IMR-90 (cell line): ENCODE measurements around the gene BEST1. TPM values are rescaled to one million over a fixed set of nuclear protein-coding genes. Genes with fewer than 3 reads are reported as not detected.

ENCODE experiments used
- BHLHE40 ChIP-seq: fragments of 150-350 bp; IDR thresholded peaks from 2 replicates; pipeline ENCODE4 v1.6.1; 2016; ENCODE audit warnings: mild to moderate bottlenecking, low read depth, low read length
- FOS ChIP-seq: fragments of 150-350 bp; IDR thresholded peaks from 2 replicates; pipeline ENCODE4 v1.6.1; 2016; ENCODE audit warnings: low read depth, low read length
- MXI1 ChIP-seq: IDR thresholded peaks from 2 replicates; pipeline ENCODE4 v1.6.1; 2012; ENCODE audit warnings: low read depth, mild to moderate bottlenecking, low read length, moderate library complexity, borderline replicate concordance
- RAD21 ChIP-seq: IDR thresholded peaks from 2 replicates; pipeline ENCODE4 v1.6.1; 2012; ENCODE audit warnings: low read length, improper control_type of control experiment
- RFX5 ChIP-seq: IDR thresholded peaks from 2 replicates; pipeline ENCODE4 v1.8.0; 2012; ENCODE audit warnings: low read depth, mild to moderate bottlenecking, low read length, moderate library complexity
- polyA plus RNA-seq, 3 experiments: library from polyadenylated mRNA; depleted of rRNA; stranded (reverse); fragments of >200 nt; gene quantifications; 2 replicates each; pipeline ENCODE4 v1.2.3, GENCODE V29; 2012; ENCODE audit warnings: low replicate concordance in 1 of 3
- total RNA-seq: library from RNA; depleted of rRNA; stranded (reverse); fragments of >200 nt; gene quantifications from 2 replicates; pipeline ENCODE4 v1.2.3, GENCODE V29; 2012
- TF ChIP-seq, protein P1 (sequence below): fragments of 150-350 bp; IDR thresholded peaks from 2 replicates; pipeline ENCODE4 v1.6.1; 2017; ENCODE audit warnings: mild to moderate bottlenecking, antibody characterized with exemption, low read length, low read depth

The BEST1 gene
- total and polyA plus RNA-seq, 2 of the 4 experiments (the other 2 are of a cell fraction), result 0.90 to 1.4 TPM

DNA sequence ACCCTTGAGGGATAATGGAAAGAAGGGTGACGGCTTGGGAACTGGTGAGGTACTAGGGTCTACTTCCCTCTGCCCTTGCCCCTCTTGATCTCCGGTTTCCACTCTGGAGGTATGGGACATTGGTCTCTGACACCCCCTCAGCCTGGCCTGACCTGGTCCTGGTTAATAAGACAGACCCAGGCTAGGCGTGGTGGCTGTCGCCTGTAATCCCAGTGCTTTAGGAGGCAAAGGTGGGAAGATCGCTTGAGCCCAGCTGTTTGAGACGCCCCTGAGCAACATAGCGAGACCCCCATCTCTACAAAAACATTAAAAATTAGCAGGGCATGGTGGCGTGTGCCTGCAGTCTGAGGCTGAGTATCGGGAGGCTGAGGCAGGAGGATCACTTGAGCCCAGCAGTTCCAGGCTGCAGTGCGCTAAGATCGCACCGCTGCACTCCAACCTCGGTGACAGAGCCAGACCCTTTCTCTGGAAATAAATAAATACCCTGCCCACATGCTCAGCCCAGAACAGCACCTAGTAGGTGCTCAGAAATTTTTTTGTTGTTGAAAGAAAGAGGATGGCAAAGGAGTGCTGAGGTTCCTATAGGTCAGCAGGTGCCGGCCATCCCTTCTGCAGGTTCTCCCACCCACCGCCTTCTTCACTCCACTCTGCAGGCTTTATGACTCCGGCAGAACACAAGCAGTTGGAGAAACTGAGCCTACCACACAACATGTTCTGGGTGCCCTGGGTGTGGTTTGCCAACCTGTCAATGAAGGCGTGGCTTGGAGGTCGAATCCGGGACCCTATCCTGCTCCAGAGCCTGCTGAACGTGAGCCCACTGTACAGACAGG lies 6.3 kb downstream of the BEST1 start (continued):
- TF ChIP-seq RAD21 (no peak), BHLHE40 (no peak), RFX5 (no peak), FOS (no peak), MXI1 (no peak)
- TF ChIP-seq, protein P1, sequence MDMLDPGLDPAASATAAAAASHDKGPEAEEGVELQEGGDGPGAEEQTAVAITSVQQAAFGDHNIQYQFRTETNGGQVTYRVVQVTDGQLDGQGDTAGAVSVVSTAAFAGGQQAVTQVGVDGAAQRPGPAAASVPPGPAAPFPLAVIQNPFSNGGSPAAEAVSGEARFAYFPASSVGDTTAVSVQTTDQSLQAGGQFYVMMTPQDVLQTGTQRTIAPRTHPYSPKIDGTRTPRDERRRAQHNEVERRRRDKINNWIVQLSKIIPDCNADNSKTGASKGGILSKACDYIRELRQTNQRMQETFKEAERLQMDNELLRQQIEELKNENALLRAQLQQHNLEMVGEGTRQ, result no peak
